C4-2B (cell line): ENCODE data around the gene IMMT.

ENCODE experiments used
- ZFX ChIP-seq: fragments of 450-650 bp; IDR thresholded peaks from 2 replicates; pipeline ENCODE4 v1.6.1; 2017
- TF ChIP-seq, protein P1 (sequence below): fragments of 450-650 bp; conservative IDR thresholded peaks from 2 replicates; pipeline ENCODE4 v1.5.1; 2017; ENCODE audit warnings: mild to moderate bottlenecking

DNA sequence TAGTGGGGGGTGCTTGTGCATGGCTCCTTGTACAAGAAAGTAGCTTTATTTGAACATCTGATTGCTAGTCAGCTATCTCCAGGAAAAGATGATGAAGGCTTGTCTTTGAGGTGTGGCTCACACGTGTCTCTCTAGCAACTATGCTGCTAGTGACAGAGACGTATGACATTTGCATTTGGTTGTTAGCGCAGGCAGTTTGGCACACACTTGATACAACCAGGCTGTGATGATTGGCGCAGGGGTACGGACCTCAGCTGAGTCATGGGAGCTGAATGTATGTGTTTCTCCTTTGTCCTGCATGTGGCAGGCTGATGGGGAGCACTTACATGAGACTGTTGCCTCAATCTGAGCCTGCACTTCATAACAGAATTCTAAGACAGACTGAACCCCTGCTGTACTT lies 59.6 kb downstream of the IMMT start:
- TF ChIP-seq, protein P1, sequence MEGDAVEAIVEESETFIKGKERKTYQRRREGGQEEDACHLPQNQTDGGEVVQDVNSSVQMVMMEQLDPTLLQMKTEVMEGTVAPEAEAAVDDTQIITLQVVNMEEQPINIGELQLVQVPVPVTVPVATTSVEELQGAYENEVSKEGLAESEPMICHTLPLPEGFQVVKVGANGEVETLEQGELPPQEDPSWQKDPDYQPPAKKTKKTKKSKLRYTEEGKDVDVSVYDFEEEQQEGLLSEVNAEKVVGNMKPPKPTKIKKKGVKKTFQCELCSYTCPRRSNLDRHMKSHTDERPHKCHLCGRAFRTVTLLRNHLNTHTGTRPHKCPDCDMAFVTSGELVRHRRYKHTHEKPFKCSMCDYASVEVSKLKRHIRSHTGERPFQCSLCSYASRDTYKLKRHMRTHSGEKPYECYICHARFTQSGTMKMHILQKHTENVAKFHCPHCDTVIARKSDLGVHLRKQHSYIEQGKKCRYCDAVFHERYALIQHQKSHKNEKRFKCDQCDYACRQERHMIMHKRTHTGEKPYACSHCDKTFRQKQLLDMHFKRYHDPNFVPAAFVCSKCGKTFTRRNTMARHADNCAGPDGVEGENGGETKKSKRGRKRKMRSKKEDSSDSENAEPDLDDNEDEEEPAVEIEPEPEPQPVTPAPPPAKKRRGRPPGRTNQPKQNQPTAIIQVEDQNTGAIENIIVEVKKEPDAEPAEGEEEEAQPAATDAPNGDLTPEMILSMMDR: no peak
- no peak for TF ChIP-seq ZFX
